Measurements from ENCODE around the gene ATAD3B.
"Not testable (repeated sequence)": the region's sequence is repeated elsewhere in the genome, so short reads cannot be mapped to it uniquely, and the experiment has no call there.

The ATAD3B gene

DNA sequence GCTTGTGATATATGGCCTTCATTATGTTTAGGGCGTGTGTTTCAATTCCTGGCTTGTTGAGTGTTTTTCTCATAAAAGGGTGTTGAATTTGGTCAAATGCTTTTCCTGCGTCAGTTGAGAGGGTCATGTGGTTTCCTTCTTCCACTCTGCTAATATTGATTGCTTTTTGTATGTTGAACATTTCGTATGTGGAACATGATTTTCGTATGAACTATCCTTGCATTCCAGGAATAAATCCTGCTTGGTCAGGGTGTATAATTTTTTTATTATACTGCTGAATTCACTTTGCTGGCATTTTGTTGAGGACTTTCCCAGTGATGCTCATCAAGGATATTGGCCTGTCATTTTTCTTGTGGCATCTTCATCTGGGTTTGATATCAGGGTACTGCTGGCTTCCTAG lies 35.7 kb downstream of the ATAD3B start:
- no peak for FAIRE-seq
- DNase-seq (ENCODE audit: insufficient read length, low spot score) = no peak
- TF ChIP-seq POLR2A (IDR thresholded peaks at IDR 0.05; ENCODE audit: low read depth, low read length) = no peak

DNA sequence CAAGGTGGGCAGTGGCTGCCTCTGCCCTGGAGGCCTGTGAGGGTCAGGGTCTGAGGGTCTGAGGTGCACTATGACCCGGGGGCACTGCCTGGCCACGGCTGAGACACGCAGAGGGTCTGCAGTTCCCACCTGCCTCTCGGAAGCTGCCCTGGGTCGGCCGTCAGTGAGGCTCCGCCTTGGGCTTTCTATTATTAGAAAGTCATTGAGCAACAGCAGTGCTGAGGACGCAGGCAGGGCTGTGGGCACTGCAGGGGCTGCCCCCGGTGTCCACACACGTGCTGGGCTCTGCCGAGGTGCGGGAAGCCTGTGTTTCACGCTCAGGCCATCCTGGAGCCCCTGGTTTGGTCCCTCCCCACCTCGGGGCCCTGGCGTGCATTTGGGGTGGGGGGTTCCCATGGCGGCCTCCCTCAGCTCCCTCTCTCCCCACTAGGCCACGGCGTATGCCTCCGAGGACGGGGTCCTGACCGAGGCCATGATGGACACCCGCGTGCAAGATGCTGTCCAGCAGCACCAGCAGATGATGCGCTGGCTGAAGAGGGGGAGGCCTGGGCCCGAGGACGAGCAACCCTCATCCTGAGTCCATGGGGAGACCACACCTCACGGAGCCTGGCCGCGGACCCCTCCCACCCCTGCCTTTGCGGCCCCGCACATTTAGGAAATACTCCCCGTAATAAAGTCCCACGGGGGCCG lies 37.4 kb downstream of the ATAD3B start:
- FAIRE-seq; DNase-seq (ENCODE audit: insufficient read length, low spot score): not testable (repeated sequence)

DNA sequence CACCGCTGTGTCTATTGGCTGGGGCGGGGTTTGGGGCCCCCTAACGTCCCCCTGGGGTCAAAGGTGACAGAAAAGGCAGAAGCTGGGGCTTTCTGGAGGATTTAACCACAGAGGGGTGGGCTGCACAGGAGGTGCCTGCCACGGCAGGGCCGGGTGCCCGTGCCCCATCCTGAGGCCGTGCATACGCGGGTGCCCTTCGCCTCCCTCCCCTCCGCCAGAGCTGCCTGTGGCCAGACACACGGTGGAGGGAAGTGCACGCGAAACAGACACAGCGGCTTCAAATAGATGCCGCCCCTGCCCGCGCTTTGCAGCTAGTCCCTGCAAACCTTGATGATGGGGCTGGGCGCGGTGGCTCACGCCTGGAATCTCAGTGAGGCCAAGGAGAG lies 37.9 kb downstream of the ATAD3B start:
- DNase-seq (ENCODE audit: insufficient read length, low spot score); FAIRE-seq: not testable (repeated sequence)

DNA sequence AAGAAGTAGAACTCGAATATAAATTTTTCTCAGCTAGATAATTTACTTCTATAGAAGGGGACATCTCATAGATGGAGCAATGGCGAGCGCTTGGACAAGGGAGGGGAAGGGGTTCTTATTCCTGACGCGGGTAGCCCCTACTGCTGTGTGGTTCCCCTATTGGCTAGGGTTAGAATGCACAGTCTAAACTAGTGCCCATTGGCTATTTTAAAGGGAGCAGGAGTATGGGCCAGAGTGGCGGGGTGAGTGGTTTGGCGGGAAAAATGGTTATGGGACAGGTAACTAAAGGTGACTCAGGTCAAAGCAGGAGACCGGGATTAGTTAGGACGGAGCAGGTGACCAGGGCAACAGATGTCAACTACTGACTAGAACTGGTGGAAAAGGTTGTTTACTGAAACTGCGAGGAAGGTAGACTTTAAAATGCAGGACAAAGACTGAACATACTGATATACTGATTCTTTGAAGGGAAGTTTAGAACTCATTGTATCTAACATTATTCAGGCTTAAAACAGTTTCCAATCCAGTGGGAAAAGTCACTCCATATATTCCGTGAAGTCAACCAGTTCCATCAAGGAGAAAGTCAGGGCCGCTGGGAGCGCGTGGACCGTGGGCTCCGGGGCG lies 39.5 kb downstream of the ATAD3B start:
- FAIRE-seq (peak; percentile 43), DNase-seq (ENCODE audit: insufficient read length, low spot score) (no peak)
- no peak for TF ChIP-seq POLR2AphosphoS5 (IDR thresholded peaks at IDR 0.05; ENCODE audit: low read depth, low read length)
- TF ChIP-seq SPI1 (IDR thresholded peaks at IDR 0.05; ENCODE audit: low read depth, low read length) = no peak
- TF ChIP-seq PAX5 (IDR thresholded peaks at IDR 0.05; ENCODE audit: insufficient read depth, low read length, severe bottlenecking) = no peak
- TF ChIP-seq POU2F2 (IDR thresholded peaks at IDR 0.05; ENCODE audit: low read depth, low read length) = no peak

DNA sequence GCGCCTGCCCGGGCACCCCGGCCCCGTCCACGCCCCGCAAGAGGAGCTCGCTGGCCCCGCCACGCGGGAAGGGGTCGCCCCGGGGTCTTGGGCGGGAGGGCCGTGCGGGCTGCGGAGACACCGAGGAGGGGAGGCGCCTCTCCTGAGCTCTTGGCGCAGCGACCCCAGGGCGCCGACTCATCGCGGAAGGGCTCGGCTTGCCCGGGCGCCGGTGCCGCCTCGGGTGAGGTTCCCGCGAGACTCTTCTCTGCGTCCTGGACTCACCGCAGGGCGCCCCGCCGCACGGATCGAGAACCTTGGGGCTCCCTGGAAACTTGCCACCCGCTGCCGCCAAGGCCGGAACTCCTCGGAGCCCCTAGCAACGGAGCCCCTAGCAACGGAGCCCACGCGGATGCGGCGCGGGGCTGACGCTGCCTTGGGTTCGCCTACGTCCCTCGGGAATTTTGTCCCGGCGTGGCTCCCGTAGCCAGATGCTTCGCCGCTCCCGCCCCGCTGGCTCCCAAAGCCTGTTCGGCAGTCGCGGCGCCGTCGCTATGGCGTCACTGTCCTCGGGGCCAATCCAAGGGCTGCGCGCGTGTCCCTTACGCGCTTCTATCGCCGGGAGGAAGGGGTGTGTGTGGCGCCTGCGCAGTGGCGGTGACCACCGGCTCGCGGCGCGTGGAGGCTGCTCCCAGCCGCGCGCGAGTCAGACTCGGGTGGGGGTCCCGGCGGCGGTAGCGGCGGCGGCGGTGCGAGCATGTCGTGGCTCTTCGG lies 40.1 kb downstream of the ATAD3B start, which contains the start of gene ATAD3A:
ATAD3A (plus strand) TSS at position 630 of the 753 bp plus-strand sequence; CDS start at position 737, 107 bp downstream.
- DNase-seq (ENCODE audit: insufficient read length, low spot score) (peak; percentile 99), FAIRE-seq (peak; percentile 99)
- no peak for TF ChIP-seq SPI1 (IDR thresholded peaks at IDR 0.05; ENCODE audit: low read depth, low read length)
- TF ChIP-seq POLR2A (IDR thresholded peaks at IDR 0.05; ENCODE audit: low read depth, low read length) = peak; percentile 55
- TF ChIP-seq PAX5 (IDR thresholded peaks at IDR 0.05; ENCODE audit: insufficient read depth, low read length, severe bottlenecking) = no peak
- peak; percentile 70; the same call in 1 of the 2 replicates for TF ChIP-seq POLR2AphosphoS5 (IDR thresholded peaks at IDR 0.05; ENCODE audit: low read depth, low read length)
- TF ChIP-seq POU2F2 (IDR thresholded peaks at IDR 0.05; ENCODE audit: low read depth, low read length) = peak; percentile 39; the same call in 1 of the 2 replicates
- 0 out of 2 replicates have a peak, but pooled peaks have one; percentile 57 for TF ChIP-seq TAF1 (IDR thresholded peaks at IDR 0.05; ENCODE audit: low read depth, low read length)

DNA sequence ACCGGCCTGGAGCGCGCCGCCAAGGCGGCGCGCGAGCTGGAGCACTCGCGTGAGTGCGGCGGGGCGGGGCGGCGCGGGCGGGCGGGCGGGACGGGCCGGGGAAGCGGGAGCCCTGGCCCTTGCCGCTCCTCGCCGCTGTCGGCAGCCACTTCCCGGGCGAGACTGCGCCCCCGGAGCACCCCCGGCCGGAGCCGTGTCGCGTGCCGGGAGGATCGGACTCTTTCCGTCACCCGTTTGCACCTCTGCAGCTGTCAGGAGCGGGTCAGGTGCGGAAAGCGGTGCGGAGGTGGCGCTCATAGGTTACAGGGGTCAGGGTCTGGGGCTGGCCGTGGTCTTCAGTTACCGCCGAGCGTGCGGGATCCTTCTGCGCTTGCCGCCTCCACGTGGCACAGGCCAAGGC lies 40.9 kb downstream of the ATAD3B start:
- FAIRE-seq; DNase-seq (ENCODE audit: insufficient read length, low spot score): not testable (repeated sequence)

DNA sequence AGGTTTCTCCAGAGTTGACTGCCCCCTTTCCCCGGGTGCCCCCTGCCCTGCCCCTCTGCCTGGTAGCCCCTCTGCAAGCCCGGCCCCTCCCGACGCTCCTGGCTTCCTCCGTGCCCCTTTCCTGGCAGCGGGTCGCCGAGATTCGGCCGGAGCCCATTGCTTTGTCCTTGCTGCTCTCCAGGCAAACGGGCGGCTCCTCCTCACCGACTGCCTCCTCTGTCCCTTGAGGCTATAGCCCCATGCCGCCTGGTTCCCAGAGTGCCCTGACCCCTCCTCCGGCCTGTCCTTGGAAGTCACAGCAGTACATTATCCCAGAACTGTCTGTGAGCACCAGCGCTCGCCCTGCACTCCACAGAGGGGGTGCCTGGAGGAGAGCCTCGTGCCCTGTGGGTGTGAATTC lies 42.1 kb downstream of the ATAD3B start:
- FAIRE-seq; DNase-seq (ENCODE audit: insufficient read length, low spot score): not testable (repeated sequence)

DNA sequence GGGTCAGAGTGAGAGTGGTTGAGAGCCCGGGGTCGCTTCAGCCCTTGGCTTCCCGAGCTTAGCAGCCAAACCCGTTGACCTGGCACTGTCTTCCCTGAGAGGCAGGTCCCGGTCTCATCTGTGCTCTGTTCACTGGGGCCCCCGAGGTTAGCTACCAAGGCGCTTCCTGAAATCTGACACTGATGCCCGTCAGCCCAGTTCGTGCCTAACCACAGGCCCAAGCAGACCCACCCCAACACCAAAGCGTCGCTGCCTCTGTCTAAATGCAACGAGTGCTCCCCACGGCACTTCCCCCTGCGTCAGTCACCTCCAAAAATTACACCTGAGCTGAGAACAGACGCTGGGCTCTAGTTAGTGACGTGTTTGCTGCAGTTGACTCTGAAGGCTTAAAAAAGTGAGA lies 42.8 kb downstream of the ATAD3B start:
- not testable (repeated sequence) for FAIRE-seq; DNase-seq (ENCODE audit: insufficient read length, low spot score)

DNA sequence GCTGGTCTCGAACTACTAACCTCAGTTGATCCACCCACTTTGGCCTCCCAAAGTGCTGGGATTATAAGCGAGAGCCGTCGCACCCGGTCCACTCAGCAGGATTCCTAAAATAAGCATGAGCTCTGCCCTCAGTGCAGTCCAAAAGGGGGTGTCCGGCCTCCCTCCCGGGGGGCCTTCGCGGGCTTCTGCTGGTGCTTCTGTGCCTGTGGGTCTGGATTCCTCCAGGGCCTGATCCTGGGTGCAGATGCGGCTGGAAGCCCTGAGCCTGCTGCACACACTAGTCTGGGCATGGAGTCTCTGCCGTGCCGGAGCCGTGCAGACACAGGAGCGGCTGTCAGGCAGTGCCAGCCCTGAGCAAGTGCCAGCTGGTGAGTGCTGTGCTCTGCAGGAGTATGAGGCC lies 45.4 kb downstream of the ATAD3B start:
- not testable (repeated sequence) for FAIRE-seq

DNA sequence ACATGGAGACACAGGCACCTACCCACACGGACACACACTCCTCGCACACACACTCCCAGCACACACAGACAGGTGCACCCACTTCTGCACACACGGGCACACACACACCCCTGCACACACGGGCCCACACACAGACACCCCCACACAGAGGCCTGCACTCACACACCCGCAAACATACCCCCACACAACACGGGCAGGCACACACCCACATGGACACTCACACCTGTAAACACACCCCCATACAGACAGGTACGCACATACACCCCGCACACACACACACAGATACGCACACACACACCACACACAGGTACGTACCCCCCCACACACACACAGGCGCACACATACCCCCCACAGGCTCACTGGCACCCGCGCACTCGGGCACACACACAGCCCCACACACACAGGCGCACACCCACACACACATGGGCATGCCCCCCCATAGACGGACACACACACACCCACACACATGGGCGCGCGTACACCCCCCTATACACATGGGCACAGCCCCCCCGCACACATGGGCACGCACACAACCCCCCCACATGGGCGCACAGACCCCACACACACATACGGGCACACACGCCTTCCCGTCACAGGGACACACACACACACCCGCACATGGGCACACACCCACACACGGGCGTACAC lies 46.5 kb downstream of the ATAD3B start:
- FAIRE-seq = no peak
- no peak for TF ChIP-seq PAX5 (IDR thresholded peaks at IDR 0.05; ENCODE audit: insufficient read depth, low read length, severe bottlenecking)
- TF ChIP-seq POU2F2 (IDR thresholded peaks at IDR 0.05; ENCODE audit: low read depth, low read length) = no peak
- TF ChIP-seq TAF1 (IDR thresholded peaks at IDR 0.05; ENCODE audit: low read depth, low read length) = no peak
- no peak for TF ChIP-seq SPI1 (IDR thresholded peaks at IDR 0.05; ENCODE audit: low read depth, low read length)
- no peak for TF ChIP-seq POLR2A (IDR thresholded peaks at IDR 0.05; ENCODE audit: low read depth, low read length)
- TF ChIP-seq POLR2AphosphoS5 (IDR thresholded peaks at IDR 0.05; ENCODE audit: low read depth, low read length) = no peak
- no peak for DNase-seq (ENCODE audit: insufficient read length, low spot score)

More for the DNA sequence above, 45.4 kb downstream of the ATAD3B start:
- DNase-seq (ENCODE audit: insufficient read length, low spot score) = not testable (repeated sequence)

DNA sequence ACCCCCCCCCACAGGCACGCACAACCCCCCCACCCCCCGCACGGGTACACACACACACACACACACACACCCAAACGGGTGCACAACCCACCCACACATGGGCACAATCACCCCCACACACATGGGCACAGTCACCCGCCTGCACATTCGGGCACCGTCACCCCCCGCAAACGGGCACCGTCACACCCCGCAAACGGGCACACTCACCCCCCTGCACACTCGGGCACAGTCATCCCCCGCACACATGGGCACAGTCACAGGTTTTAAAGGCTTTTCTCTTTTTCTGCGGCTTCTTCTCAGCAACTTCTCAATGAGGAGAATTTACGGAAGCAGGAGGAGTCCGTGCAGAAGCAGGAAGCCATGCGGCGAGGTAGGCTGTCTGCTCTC lies 47.0 kb downstream of the ATAD3B start:
- not testable (repeated sequence) for FAIRE-seq; DNase-seq (ENCODE audit: insufficient read length, low spot score)

DNA sequence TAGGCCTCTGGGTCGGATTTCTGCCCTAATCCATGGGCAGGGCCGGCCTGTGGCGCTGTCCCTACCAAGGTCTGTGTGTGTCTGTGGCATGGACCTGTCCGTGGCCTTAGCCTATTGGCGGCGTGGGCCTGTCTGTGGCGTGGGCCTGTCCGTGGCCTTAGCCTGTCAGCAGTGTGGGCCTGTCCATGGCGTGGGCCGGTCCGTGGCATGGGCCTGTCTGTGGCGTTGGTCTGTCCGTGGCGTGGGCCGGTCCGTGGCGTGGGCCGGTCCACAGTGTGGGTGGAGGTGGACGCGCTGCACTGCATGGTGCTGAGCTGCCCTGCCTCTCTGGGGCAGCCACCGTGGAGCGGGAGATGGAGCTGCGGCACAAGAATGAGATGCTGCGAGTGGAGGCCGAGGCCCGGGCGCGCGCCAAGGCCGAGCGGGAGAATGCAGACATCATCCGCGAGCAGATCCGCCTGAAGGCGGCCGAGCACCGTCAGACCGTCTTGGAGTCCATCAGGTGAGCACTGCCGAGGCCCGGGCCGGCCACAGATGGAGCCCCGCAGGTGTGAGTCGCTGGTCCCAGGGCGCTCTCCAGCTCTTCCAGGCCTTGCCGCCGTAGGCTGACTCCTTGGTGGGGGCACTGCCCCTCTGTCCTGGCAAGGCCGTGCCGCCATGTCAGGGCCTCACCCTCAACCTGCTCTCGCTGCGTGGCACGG lies 48.4 kb downstream of the ATAD3B start:
- FAIRE-seq; DNase-seq (ENCODE audit: insufficient read length, low spot score): not testable (repeated sequence)
